Retina (tissue), 1 donor: ENCODE measurements around the gene PTK7.
"Not testable (repeated sequence)": the region's sequence is repeated elsewhere in the genome, so short reads cannot be mapped to it uniquely, and the experiment has no call there.

ENCODE experiments used
- DNase-seq: peaks from one replicate; pipeline ENCODE4 v3.0.0-alpha.2; 2016

Gene PTK7

GRCh38 chr6:43088654-43089056 lies 12.5 kb downstream of the PTK7 start:
- DNase-seq: no peak

DNA sequence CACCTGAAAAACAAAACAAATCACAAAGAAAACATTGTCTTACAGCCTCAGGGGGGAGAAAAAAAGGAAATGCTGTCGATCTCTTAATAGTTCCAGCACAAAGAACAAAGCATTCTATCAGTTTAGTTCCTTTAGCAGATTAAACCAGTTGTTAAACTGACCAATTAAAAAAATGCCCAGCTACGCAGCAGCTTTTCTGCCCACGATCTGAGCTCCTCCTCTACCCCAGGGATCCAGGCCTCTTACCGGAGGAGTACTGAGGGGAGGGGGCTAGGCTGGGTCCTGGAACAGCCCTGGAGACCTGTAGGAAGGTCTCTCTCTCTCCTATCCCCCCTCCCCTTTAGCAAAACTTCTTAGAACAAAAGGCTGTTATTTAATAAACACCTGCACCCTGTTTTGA lies 13.4 kb downstream of the PTK7 start:
- DNase-seq: no peak

DNA sequence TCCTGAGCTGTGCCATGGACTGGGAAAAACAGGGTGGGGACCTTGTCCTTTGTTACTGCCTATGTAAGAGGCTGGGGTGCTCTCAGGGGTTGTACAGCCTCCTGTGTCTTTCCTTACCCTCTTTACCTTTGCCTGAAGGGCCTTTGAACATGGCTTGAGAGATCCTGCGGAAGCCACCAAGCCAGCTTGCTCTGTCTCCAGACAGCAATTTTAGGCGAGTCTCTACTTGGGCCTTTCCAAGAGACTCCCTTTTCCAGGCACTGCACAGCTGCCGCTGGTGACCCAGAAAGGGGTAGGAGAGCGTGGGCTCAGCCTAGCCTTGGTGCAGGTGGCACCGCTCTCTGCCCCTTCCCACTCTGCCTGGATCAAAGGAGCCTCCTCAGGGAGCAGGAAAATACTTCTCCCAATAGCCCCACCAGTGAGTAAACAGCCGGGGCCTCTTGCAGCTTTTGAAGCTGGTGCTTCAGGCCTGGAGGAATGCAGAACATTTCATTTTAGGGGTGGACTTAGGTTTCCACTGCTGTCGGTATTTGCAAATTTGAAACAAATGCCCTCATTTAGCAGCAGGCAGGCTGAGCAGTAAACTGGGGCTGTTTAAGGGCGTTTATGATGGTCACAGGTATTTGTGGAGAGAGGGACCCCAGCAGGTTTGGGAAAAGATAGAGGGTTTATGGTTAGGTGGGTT lies 13.9 kb downstream of the PTK7 start:
- DNase-seq: peak; percentile 64

DNA sequence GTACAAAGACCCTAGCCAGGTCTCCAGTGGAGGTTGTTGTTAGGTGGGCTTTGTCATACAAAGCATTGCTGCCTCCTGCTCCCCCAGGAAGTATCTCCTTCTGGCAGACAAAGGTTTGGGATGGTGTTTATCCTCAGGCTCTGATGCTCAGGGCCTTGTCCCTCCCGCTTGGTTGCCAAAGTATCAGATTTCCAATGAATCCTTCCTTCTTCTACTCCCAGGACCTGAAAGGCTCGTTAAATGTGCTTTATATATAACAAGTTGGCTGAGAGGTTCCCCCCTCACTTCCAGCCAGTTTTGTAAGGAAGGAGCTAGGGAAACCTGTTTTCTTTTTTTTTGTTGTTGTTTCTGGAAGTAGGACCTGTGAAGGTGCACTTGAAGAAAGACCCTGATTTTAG lies 14.4 kb downstream of the PTK7 start:
- no peak for DNase-seq

DNA sequence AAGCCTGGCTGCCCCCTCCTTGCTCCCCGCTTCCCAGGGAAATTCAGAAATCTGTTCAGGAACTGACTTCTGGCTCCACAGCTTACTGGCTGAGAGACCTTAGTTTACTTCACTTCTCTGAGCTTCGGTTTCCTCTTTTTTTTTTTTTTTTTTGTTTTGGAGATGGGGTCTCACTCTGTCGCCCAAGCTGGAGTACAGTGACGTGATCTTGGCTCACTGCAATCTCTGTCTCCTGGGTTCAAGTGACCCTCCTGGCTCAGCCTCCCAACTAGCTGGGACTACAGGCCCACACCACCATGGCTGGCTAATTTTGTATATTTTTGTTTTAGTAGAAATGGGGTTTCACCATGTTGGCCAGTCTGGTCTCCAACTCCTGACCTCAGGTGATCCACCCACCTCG lies 14.9 kb downstream of the PTK7 start:
- no peak for DNase-seq

DNA sequence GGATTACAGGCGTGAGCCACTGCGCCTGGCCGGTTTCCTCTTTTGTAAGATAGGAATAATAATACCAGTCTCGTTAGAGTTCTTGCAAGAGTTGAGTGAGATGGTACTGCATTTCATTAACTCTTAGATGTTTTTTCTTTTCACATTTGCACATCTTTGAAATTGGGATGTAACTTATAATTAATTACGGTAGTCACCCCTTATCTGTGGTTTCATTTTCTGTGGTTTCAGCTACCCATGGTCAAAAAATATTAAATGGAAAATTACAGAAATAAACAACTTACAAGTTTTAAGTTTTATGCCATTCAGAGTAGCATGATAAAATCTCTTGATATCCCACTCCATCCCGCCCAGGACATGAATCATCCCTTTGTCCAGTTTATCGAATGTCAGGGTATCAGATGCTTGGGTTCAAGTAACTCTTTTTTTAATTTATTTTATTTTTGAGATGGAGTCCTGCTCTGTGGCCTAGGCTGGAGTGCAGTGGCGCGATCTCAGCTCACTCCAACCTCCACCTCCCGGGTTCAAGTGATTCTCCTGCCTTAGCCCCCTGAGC lies 15.4 kb downstream of the PTK7 start:
- no peak for DNase-seq

- no peak for DNase-seq
These were observed 16.5 kb downstream of the PTK7 start for GRCh38 chr6:43092635-43093034.

DNA sequence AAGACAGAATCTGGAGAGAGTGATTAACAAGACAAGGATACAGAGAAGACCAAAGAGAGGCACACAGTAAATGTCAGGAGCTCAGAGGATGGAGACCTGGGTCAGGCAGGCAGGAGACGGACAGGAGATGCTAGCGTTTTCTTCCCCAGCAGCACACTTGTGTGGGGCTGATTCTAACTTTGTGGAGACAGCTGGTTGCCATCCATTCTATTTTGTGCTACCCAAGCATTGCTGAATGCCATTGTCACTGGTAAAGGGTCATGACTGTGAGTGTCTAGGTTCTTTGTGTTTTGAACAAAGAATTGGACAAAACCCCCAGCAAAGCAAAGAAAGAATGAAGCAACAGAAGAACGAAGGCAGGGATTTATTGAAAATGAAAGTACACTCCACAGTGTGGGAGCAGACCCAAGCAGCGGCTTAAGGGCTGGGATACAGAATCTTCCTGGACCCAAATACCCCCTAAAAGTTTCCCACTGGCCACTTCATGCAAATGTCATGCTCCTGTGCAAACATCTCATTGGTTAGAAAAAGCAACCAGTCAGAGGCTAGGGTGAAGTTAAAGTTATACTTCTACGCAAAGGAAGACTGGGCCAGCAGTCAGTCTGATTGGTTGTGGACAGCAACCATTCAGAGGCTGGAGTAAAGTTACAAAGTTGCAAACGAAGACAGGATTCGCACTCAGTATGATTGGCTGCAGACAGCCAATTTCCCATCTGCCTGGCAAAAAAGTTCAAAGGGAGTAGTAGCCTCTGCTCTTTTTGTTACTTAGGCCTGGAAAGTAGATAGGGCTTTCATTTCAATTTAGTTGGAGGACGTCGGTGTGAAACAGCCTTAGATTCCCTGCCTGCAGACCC lies 17.5 kb downstream of the PTK7 start:
- peak; percentile 44 for DNase-seq

GRCh38 chr6:43095939-43096338 lies 19.8 kb downstream of the PTK7 start:
- no peak for DNase-seq

DNA sequence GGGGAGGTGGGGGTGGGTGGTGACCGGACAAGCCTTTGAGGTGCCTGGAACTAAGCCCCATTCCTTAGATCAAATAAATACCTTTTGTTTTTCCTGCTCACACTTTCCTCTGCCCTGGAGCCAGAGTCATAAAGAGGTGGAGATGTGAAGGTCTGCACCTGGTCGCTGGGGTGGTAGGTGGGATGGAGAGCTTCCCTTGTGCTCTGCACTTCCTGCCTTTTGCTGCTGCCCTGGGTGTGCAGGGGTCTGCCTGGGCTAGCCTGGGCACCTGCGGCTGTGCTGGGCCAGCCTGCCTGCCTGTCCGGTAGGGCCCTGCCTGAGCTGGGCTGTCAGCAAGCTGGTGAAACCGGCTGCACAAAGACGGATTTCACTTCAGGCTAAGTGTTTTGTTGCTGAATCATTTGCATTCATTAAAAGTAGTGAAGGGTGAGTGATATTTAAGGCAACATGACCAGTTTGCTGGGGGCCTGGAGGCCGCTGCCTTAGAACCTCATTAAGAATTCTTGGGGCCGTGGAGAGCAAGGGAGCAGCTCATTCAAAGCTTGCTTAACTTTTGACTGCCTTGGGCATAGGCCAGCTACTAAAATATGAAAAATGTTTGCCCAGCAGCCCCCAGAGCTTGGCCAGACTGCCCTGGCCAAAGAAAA lies 20.5 kb downstream of the PTK7 start:
- DNase-seq: peak; percentile 45

DNA sequence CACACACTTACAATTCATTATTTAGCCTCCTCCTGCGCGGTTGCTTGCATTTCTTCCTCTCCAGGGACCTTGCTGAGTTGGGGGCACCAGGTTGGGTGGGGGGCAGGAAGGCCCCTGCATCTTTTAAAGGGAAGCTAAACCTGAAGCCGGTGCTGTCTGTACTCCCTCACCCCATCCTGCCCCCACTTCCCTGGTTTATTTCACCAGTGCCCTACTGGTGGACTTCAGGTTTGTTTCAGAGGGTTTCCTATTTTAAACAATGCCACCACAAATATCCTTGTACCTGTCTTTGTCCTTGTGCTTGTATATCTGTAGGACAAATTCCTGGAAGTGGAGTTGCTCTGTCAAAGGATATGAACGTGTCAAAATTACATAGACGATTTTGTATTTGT lies 21.0 kb downstream of the PTK7 start:
- no peak for DNase-seq

GRCh38 chr6:43097502-43097901 lies 21.4 kb downstream of the PTK7 start:
- no peak for DNase-seq

- DNase-seq: no peak
These were observed 25.4 kb downstream of the PTK7 start for GRCh38 chr6:43101497-43101896.

- no peak for DNase-seq
These were observed 27.3 kb downstream of the PTK7 start for GRCh38 chr6:43103253-43103876.

GRCh38 chr6:43105538-43106222 lies 29.6 kb downstream of the PTK7 start:
- no peak for DNase-seq

DNA sequence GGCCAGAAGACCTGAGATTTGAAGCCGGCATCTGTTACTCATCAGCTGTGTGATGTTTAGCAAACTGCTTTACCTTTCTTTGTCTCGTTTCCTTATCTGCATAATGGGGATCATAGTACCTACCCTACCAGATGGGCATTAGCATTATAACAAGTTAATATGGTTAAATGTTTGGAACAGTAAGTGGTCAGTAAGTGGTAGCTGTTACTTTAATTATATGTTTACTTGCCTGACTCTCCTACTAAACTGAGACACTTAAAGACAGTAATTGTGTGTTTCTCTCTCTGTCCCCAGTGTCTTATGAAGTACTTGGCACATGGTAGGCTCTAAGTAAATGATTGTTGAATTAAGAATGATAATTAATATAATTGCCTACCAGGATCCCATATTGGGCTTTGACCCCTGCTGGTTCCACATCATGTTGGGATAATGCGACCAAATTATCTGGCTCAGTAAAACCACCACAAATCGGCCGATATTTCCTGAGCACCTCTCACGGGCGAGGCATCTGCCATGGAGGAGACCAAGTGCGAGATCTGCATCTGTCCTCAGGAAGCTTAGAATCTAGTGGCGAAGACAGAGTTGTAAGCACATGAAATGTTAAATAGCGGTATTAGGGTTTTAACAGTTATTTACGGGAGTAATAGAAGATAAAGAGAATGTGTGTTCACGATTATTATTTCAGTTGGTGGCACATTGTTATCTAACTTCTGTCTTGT lies 31.4 kb downstream of the PTK7 start:
- no peak for DNase-seq

DNA sequence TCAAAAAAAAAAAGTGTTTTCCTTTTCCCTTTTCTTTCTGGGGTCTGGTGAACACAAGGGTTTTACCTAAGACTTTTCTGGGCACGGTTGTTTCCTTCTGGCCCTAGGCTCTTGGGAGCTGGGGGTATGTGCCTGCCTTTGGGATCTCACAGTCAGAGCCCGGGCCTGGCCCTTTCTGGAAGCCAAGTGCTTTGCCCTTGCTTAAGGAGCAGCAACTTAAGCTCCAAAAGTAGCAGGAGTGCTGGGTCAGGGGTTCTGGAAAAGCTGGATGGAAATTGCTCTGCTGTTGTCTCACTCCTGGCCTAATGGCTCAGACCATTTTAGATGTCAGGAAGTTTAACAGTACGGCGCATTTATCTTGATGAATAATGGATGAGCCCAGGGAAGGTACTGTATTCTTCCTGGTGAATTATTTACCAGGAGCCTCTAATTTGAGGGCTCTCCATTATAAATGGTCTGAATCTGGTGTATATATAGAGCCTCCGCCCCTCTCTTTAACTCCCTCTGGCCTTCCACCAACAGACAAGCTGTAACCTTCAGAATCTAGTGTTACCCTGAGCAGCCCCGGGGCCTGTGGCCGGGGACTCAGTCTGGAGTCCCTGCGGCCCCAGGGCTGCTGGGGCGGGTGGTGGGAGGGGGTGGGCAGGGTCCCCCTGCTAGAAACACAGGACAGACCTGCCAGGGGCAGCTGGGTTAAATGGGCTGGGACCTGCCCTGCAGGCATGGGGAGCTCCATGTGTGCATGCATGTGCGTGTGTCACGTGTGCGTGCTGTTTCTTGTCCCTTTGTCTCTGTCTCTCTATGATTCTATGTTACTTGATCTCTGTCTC lies 37.5 kb downstream of the PTK7 start:
- peak; percentile 63 for DNase-seq

- no peak for DNase-seq
These were observed 39.3 kb downstream of the PTK7 start for GRCh38 chr6:43115365-43115764.

DNA sequence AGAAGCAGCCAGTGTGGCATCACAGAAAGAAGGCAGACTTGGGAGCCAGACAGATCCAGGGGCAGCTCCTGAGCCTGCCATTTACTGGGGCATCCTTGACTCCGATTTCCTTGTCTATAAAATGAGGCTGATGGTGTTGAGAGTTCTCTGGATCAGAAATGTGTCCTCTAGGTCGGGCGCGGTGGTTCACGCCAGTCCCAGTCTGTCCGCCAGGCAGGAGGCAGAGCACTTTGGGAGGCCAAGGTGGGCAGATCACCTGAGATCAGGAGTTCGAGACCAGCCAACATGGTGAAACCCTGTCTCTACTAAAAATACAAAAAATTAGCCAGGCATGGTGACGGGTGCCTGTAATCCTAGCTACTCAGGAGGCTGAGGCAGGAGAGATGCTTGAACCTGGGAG lies 41.4 kb downstream of the PTK7 start:
- not testable (repeated sequence) for DNase-seq

- DNase-seq: no peak
These were observed 43.4 kb downstream of the PTK7 start for GRCh38 chr6:43119482-43119881.
